ENCODE measurements around the gene MOCOS. TPM values are rescaled to one million over a fixed set of nuclear protein-coding genes. Genes with fewer than 3 reads are reported as not detected.

The MOCOS gene
- total RNA-seq, 2 donors from 2014 or later = 1.0 to 1.3 TPM

GRCh38 chr18:36304723-36305122 is 117.4 kb downstream of the MOCOS start:
- ATAC-seq (no peak), DNase-seq (no peak)
- intact Hi-C loops (cut with DNase I) = loop anchor here (10.0 kb wide), 1 partner anchor 260 kb away; no protein-coding TSS in a partner anchor
- H3K4me1 ChIP-seq = no peaks in the 10 kb centered on the region
- H3K27me3 ChIP-seq = no peaks in the 10 kb centered on the region
- H3K36me3 ChIP-seq (replicated peaks in 1 of 2; ENCODE audit: insufficient read depth in 1 of 2, low read depth in 2 of 2) = no peaks in the 10 kb centered on the region
- H3K27ac ChIP-seq = no peak overlapping the region
- no peak overlapping the region for H3K4me3 ChIP-seq
- H3K9me3 ChIP-seq = no peaks in the 10 kb centered on the region
- TF ChIP-seq CTCF (IDR thresholded peaks at IDR 0.05) (no peak), POLR2A (IDR thresholded peaks at IDR 0.05) (no peak)
- WGBS, 2 donors = 87 to 90% methylated on average over 3 of the region's 3 CpGs

- DNase-seq (no peak), ATAC-seq (no peak)
- Histone ChIP-seq H3K4me3 (no peak overlapping the region), H3K9me3 (no peaks in the 10 kb centered on the region), H3K4me1 (no peaks in the 10 kb centered on the region), H3K27ac (no peak overlapping the region), H3K36me3 (replicated peaks in 1 of 2; ENCODE audit: insufficient read depth in 1 of 2, low read depth in 2 of 2) (no peaks in the 10 kb centered on the region), H3K27me3 (no peaks in the 10 kb centered on the region)
- no peak for TF ChIP-seq CTCF (IDR thresholded peaks at IDR 0.05)
- TF ChIP-seq POLR2A (IDR thresholded peaks at IDR 0.05) = no peak
- WGBS, 2 donors = 43 to 78% methylated on average over 2 of the region's 2 CpGs
- intact Hi-C loops (cut with DNase I) = loop anchor here (10.0 kb wide), 1 partner anchor 259 kb away; no protein-coding TSS in a partner anchor
These were observed 118.1 kb downstream of the MOCOS start for GRCh38 chr18:36305375-36305774.

- no peak overlapping the region for H3K4me3 ChIP-seq
- ATAC-seq = no peak
- no peak overlapping the region for H3K27ac ChIP-seq
- no peak for DNase-seq
- intact Hi-C loops (cut with DNase I) = loop anchor here (10.0 kb wide), 1 partner anchor 257 kb away; no protein-coding TSS in a partner anchor
- H3K36me3 ChIP-seq (replicated peaks in 1 of 2; ENCODE audit: insufficient read depth in 1 of 2, low read depth in 2 of 2) = no peaks in the 10 kb centered on the region
- H3K27me3 ChIP-seq = no peaks in the 10 kb centered on the region
- no peaks in the 10 kb centered on the region for H3K4me1 ChIP-seq
- no peaks in the 10 kb centered on the region for H3K9me3 ChIP-seq
- TF ChIP-seq POLR2A (IDR thresholded peaks at IDR 0.05) (no peak), CTCF (IDR thresholded peaks at IDR 0.05) (no peak)
These were observed 120.2 kb downstream of the MOCOS start for GRCh38 chr18:36307513-36307912.

GRCh38 chr18:36308711-36309435 is 121.6 kb downstream of the MOCOS start:
- Histone ChIP-seq H3K27me3 (no peaks in the 10 kb centered on the region), H3K27ac (no peak overlapping the region), H3K36me3 (replicated peaks in 1 of 2; ENCODE audit: insufficient read depth in 1 of 2, low read depth in 2 of 2) (no peaks in the 10 kb centered on the region), H3K9me3 (no peaks in the 10 kb centered on the region), H3K4me3 (no peak overlapping the region), H3K4me1 (peaks cover 7% of the 10 kb centered on the region)
- intact Hi-C loops (cut with DNase I) = loop anchor here (10.0 kb wide), 1 partner anchor 256 kb away; no protein-coding TSS in a partner anchor
- ATAC-seq (no peak), DNase-seq (no peak)
- WGBS, 2 donors = 75 to 81% methylated on average over 7 of the region's 7 CpGs
- TF ChIP-seq POLR2A (IDR thresholded peaks at IDR 0.05) = no peak
- no peak for TF ChIP-seq CTCF (IDR thresholded peaks at IDR 0.05)

Data from body of pancreas (tissue), 4 donors.